Measurements from ENCODE around the gene STARD7.

The STARD7 gene

DNA sequence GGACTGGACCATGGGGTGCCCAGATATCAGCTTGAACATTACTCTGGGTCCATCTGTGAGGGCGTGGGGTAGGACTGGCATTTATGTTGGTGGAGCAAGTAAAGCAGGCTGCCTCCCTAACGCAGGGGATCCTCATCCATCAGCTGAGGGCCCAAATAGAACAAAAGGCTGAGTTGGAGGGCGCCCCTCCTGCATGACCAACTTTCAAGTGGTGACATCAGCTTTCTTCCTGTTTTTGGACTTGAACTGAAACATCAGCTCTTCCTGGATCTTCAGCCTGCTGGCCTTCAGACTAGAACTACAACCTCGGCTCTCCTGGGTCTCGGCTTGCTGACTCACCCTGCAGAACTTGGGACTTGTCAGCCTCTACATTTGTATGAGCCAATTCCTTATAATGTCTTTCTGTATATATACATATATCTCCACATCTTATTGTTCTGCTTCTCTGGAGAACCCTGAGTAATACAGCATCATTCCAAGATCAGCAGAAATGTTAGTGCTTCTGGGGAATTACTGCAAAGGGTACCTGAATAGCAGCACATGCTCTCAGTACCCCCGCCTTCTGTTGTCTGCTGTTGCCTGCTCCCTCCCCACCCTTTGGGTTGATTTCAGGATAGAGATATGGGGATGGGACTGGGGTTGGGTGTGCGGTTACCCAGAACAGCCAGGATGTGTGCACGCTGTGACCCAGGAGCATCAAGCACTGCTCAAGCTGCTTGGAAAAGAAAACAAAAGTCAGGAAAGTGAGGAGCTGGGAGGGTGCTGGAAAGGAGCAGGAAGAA, 37.2 kb upstream of the STARD7 start:
- TF ChIP-seq ZNF791 (tag by site-specific recombination; IDR thresholded peaks at IDR 0.05) (no peak), ZNF48 (tag by site-specific recombination; IDR thresholded peaks at IDR 0.05) (no peak), SETDB1 (IDR thresholded peaks at IDR 0.05; ENCODE audit: insufficient read length, low read length) (peak; percentile 22), ZBTB17 (tag by site-specific recombination; IDR thresholded peaks at IDR 0.05) (0 out of 2 replicates have a peak, but pooled peaks have one; percentile 21), ZNF626 (tag by site-specific recombination; IDR thresholded peaks at IDR 0.05) (no peak)
- TF ChIP-seq, protein P1, sequence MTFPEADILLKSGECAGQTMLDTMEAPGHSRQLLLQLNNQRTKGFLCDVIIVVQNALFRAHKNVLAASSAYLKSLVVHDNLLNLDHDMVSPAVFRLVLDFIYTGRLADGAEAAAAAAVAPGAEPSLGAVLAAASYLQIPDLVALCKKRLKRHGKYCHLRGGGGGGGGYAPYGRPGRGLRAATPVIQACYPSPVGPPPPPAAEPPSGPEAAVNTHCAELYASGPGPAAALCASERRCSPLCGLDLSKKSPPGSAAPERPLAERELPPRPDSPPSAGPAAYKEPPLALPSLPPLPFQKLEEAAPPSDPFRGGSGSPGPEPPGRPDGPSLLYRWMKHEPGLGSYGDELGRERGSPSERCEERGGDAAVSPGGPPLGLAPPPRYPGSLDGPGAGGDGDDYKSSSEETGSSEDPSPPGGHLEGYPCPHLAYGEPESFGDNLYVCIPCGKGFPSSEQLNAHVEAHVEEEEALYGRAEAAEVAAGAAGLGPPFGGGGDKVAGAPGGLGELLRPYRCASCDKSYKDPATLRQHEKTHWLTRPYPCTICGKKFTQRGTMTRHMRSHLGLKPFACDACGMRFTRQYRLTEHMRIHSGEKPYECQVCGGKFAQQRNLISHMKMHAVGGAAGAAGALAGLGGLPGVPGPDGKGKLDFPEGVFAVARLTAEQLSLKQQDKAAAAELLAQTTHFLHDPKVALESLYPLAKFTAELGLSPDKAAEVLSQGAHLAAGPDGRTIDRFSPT (tag by site-specific recombination; IDR thresholded peaks at IDR 0.05), result no peak

DNA sequence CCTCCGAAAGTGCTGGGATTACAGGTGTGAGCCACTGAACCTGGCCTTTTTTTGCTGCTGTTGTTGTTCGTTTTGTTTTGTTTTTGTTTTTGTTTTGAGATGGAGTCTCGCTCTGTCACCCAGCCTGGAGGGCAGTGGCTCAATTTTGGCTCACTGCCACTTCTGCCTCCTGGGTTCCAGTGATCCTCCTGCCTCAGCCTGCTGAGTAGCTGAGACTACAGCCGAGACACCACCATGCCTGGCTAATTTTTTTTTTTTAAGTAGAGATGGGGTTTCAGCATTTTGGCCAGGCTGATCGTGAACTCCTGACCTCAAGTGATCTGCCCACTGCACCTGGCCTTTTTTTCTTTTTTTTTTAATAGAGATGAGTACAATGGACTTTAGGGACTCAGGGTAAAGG, 35.2 kb upstream of the STARD7 start:
- Histone ChIP-seq H3K36me3 (ENCODE audit: control insufficient read depth in 2 of 2, insufficient read depth in 1 of 2, low read length in 2 of 2) (no peaks in the 10 kb centered on the region), H3K4me3 (ENCODE audit: low read depth, low read length) (no peak overlapping the region), H3K9me3 (ENCODE audit: control insufficient read depth, insufficient read depth, low read depth, low read length) (no peaks in the 10 kb centered on the region), H3K4me1 (ENCODE audit: control insufficient read depth, insufficient read depth, low read length) (no peaks in the 10 kb centered on the region; the same call in 1 of the 2 replicates), H3K27ac (ENCODE audit: extremely low read depth, low read depth, low read length) (no peak overlapping the region)
- CTCF ChIA-PET, result interaction anchor here (0.7 to 1.0 kb wide), 2 partner anchors 17 to 181 kb away, joined by 3 to 4 read pairs; no protein-coding TSS in a partner anchor
- TF ChIP-seq GFI1B (tag by site-specific recombination; IDR thresholded peaks at IDR 0.05), result no peak
- TF ChIP-seq KLF9 (tag by site-specific recombination; IDR thresholded peaks at IDR 0.05; ENCODE audit: low read depth), result no peak
- TF ChIP-seq, protein P2, sequence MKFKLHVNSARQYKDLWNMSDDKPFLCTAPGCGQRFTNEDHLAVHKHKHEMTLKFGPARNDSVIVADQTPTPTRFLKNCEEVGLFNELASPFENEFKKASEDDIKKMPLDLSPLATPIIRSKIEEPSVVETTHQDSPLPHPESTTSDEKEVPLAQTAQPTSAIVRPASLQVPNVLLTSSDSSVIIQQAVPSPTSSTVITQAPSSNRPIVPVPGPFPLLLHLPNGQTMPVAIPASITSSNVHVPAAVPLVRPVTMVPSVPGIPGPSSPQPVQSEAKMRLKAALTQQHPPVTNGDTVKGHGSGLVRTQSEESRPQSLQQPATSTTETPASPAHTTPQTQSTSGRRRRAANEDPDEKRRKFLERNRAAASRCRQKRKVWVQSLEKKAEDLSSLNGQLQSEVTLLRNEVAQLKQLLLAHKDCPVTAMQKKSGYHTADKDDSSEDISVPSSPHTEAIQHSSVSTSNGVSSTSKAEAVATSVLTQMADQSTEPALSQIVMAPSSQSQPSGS (tag by site-specific recombination; IDR thresholded peaks at IDR 0.05; ENCODE audit: low read depth), result no peak
- TF ChIP-seq ZNF704 (tag by site-specific recombination; IDR thresholded peaks at IDR 0.05), result no peak
- TF ChIP-seq PRDM1 (tag by site-specific recombination; IDR thresholded peaks at IDR 0.05), result no peak
- no peak for TF ChIP-seq ZNF555 (tag by site-specific recombination; conservative IDR thresholded peaks at IDR 0.05)
- no peak for TF ChIP-seq FEZF1 (tag by site-specific recombination; IDR thresholded peaks at IDR 0.05)
- TF ChIP-seq ZNF626 (tag by site-specific recombination; IDR thresholded peaks at IDR 0.05), result no peak
- no peak for TF ChIP-seq ZNF571 (tag by site-specific recombination; IDR thresholded peaks at IDR 0.05)
- TF ChIP-seq ZNF785 (tag by site-specific recombination; IDR thresholded peaks at IDR 0.05), result no peak
- TF ChIP-seq ZNF837 (tag by site-specific recombination; IDR thresholded peaks at IDR 0.05), result no peak
- no peak for TF ChIP-seq ZNF398 (tag by site-specific recombination; IDR thresholded peaks at IDR 0.05)
- TF ChIP-seq, protein P3, sequence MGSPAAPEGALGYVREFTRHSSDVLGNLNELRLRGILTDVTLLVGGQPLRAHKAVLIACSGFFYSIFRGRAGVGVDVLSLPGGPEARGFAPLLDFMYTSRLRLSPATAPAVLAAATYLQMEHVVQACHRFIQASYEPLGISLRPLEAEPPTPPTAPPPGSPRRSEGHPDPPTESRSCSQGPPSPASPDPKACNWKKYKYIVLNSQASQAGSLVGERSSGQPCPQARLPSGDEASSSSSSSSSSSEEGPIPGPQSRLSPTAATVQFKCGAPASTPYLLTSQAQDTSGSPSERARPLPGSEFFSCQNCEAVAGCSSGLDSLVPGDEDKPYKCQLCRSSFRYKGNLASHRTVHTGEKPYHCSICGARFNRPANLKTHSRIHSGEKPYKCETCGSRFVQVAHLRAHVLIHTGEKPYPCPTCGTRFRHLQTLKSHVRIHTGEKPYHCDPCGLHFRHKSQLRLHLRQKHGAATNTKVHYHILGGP (tag by site-specific recombination; IDR thresholded peaks at IDR 0.05), result no peak
- no peak for TF ChIP-seq SETDB1 (IDR thresholded peaks at IDR 0.05; ENCODE audit: insufficient read length, low read length)
- POLR2A ChIA-PET, result no interaction called here

More for the DNA sequence above, 37.2 kb upstream of the STARD7 start:
- no peaks in the 10 kb centered on the region for H3K9me3 ChIP-seq (ENCODE audit: control insufficient read depth, insufficient read depth, low read depth, low read length)
- H3K4me1 ChIP-seq (ENCODE audit: control insufficient read depth, insufficient read depth, low read length), result no peaks in the 10 kb centered on the region
- no peak overlapping the region for H3K27ac ChIP-seq (ENCODE audit: extremely low read depth, low read depth, low read length)
- peaks cover 0 to 5% of the 10 kb centered on the region in 2 experiments; a peak in 1 of 3 replicates for H3K36me3 ChIP-seq (ENCODE audit: control insufficient read depth in 2 of 2, insufficient read depth in 1 of 2, low read length in 2 of 2)
- no peak overlapping the region for H3K4me3 ChIP-seq (ENCODE audit: low read depth, low read length)
- ChIA-PET CTCF (interaction anchor here (0.5 to 1.6 kb wide), 3 partner anchors 72 to 143 kb away, joined by 3 to 5 read pairs (median 4); no protein-coding TSS in a partner anchor), POLR2A (no interaction called here)

All from HEK293 (cell line).